NCI-H187 (cell line): ENCODE data around the gene ARPC5.
A peak's percentile ranks its signal among the peaks of the same experiment; 100 is the strongest.
"Not testable (repeated sequence)": the region's sequence is repeated elsewhere in the genome, so short reads cannot be mapped to it uniquely, and the experiment has no call there.

Source experiments
- DNase-seq, 2 experiments: peaks; one replicate each; lab custom pipeline; 2025; lab: John Stamatoyannopoulos, UW

The ARPC5 gene

DNA sequence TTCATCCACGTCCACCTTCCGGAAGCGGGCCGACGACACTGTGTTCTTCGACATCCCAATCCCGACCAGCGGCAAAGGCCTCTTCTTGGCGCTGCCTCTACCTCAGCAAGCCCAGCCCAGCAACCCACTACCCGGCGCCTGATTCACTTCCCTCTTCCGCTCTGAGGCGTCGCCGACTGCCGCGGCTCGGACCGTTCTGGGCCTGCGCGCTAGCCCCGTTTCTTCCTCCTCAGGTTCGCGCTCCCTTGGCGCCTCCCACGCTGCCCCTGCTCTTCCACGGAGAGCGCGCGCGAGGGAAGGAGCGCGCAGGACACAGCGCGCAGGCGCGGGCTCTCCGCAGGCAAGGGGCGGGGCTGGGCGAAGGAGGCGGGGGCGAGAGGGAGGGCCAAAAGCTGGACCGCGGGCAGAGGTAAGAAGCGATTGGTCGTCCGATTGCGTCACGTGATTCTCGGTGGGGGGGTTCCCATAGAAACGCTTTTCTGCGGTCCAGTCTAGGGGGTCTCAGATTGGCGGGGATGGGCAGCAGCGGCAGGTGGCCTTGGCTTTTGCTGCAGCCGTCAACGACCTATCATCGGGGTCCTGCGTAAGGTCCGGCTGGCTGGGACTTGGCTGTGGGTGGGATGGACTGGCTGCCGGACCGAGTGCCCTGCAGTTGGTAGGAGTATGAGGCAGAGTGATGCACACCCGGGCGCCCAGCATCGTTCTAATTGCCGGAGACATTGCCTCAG lies at the start of gene ARPC5:
Gene ARPC5 (minus strand): TSS at position 178 of the 728 bp plus-strand sequence. CDS start 124 bp downstream, at position 54.
- peak; percentile 99 to 100 for DNase-seq

DNA sequence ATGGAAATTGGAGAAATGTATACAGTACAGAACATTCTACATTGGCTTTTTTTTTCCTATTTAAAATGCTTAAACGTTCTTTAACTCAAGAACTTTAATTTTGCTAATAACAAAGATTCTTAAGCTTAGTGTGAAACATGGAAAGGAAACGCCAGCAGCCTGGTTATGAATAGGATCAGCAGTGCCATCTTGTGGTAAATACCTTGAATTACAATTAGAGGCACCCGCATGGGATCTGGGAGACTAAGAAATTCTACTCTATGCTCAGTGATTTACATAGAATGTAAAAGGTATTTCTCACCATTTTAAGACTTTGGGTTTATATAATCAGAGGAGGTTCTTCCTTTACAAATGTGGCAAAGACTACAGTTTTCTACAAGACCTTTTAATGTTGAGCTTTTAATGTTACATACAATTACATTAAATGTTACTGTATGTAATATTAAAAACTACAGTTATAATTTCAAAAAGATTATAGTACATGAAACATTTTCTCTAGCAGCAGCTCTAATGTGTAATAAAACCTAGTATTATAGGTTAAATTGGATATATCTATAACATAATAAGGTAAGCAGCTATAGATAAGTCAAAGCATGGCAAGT lies 49.6 kb upstream of the ARPC5 start:
- peak; percentile 27 to 33 for DNase-seq

GRCh38 chr1:183679363-183679762 lies 43.8 kb upstream of the ARPC5 start:
- DNase-seq = not testable (repeated sequence)

- no peak for DNase-seq
Measured at GRCh38 chr1:183678819-183679218, 43.2 kb upstream of the ARPC5 start.

GRCh38 chr1:183676586-183677189 lies 41.1 kb upstream of the ARPC5 start:
- DNase-seq = no peak

DNA sequence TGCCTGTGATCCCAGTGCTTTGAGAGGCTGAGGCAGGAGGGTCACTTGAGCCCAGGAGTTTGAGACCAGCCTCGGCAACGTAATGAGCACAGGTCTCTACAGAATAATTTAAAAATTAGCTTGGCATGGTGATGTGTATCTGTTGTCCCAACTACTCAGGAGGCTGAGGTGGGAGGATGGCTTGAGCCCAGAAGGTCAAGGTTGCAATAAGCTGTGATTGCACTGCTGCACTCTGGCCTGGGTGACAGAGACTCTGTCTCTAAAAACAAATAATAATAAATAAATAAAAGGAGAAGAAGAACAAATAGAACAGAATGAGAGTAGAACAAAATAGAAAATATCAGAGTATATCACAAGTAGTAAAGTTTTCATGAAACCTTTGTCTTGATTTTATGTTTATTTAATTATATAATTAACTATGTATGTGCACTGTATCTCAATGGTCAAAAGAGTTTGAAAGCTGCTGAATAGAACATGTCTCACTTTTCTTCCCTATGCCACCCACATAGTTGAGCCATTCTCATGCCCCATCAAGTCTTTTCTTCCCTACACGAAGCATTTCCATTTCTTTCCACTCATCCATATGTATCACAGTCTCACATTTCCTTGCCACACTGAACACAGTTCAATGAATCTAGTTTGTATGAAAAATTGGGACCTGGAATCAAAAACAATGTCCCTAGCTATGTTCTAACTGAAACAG lies 40.5 kb upstream of the ARPC5 start:
- DNase-seq = no peak

- no peak for DNase-seq
Measured at GRCh38 chr1:183675381-183675780, 39.8 kb upstream of the ARPC5 start.

- DNase-seq = no peak
Measured at GRCh38 chr1:183674886-183675285, 39.3 kb upstream of the ARPC5 start.

DNA sequence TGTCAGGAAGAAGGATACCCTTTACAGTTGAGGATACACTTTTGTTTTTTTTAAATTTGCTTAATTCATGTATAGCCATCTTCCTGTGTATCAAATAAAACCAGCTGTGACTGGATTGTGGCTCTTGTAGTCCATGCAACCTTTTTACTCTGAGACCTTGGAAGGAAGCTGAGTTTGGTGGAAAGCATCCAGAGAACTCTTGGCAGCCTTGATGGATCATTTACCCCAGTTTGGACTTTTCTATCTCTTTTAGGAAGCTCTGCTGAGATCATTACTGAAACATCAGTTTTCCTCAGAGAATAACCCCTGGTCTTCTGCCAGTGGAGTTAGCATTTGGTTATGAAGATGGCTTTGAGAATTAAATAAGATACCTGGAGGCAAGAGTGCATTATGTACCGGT lies 38.8 kb upstream of the ARPC5 start:
- DNase-seq = no peak

DNA sequence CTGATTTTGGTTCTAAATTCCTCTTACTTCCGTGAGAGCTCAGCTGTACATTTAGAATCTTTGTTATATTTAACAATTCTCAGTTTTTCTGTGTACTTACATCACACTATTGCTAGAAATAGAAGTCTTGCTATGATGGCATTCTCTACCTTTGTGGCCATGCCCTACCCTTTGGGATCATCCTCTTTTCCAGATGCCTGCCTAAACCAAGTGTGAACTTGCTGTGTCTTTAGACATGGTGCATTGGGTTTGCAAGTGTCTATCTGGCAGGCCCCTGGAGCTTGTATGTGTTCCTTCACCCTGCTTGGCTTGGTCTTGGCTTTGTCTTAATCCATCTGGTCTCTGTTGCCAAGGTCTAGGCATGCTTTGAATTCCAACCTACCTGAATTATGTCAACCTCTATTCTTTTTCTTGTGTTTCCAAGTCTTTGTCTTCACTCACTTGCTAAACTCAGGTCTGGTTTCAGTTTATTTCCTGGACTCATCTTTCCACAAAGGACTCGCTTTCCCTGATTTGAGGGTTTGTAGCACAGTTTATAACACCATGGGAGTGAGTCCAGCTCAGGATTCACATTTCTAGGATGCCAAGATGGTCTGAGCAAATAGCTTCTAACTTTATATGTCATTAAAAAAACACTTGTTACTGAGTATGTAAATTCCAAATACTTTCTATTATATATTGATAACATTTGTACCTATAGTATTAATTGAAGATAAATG lies 38.2 kb upstream of the ARPC5 start:
- DNase-seq = no peak

- no peak for DNase-seq
Measured at GRCh38 chr1:183670169-183670568, 34.6 kb upstream of the ARPC5 start.

- DNase-seq = no peak
Measured at GRCh38 chr1:183656355-183656754, 20.8 kb upstream of the ARPC5 start.

GRCh38 chr1:183655562-183656075 lies 20.0 kb upstream of the ARPC5 start:
- peak; percentile 83 to 86 for DNase-seq

- DNase-seq = no peak
Measured at GRCh38 chr1:183654706-183655105, 19.1 kb upstream of the ARPC5 start.

GRCh38 chr1:183653876-183654451 lies 18.4 kb upstream of the ARPC5 start:
- no peak for DNase-seq

GRCh38 chr1:183653462-183653794 lies 17.8 kb upstream of the ARPC5 start:
- no peak for DNase-seq

- no peak for DNase-seq
Measured at GRCh38 chr1:183652547-183653461, 17.2 kb upstream of the ARPC5 start, which contains the start of gene APOBEC4. TSS of gene APOBEC4 (minus strand) at chr1:183653316. CDS start at chr1:183648781, 4,535 bp downstream.

- no peak for DNase-seq
Measured at GRCh38 chr1:183652107-183652506, 16.5 kb upstream of the ARPC5 start.

DNA sequence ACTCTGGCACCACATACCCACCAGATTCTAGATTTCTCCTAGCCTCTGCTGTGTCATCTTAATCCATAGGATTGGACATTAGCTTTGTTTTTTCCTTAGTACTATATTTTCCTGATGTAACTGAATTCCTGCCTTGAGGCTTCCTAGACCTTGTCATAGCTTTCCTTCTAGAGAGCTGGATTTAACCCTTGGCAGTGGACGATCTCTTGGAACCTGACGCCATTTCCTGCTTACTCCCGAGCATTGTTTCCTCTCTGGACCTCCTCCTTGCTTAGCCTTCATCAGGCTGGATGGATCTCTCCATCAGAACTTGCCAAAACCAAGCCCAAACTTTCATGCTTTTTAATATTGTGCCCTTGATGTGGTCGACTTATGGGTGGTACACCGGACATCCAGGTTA lies 16.0 kb upstream of the ARPC5 start:
- DNase-seq = no peak

- DNase-seq = no peak
Measured at GRCh38 chr1:183648042-183648441, 12.5 kb upstream of the ARPC5 start.
